ENCODE data around the gene CALCOCO1.
"Not testable (repeated sequence)": the region's sequence is repeated elsewhere in the genome, so short reads cannot be mapped to it uniquely, and the experiment has no call there.

CALCOCO1 gene

GRCh38 chr12:53733807-53734200 is 6.6 kb upstream of the CALCOCO1 start:
- no peak for DNase-seq (ENCODE audit: low read depth)

- no peak for DNase-seq (ENCODE audit: low read depth)
Measured at GRCh38 chr12:53733051-53733806, 6.0 kb upstream of the CALCOCO1 start.

- no peak for DNase-seq (ENCODE audit: low read depth)
Measured at GRCh38 chr12:53729644-53730043, 2.4 kb upstream of the CALCOCO1 start.

- no peak for DNase-seq (ENCODE audit: low read depth)
Measured at GRCh38 chr12:53728206-53728605, 954 bp upstream of the CALCOCO1 start.

GRCh38 chr12:53726946-53727309 is 324 bp downstream of the CALCOCO1 start:
- no peak for DNase-seq (ENCODE audit: low read depth)

DNA sequence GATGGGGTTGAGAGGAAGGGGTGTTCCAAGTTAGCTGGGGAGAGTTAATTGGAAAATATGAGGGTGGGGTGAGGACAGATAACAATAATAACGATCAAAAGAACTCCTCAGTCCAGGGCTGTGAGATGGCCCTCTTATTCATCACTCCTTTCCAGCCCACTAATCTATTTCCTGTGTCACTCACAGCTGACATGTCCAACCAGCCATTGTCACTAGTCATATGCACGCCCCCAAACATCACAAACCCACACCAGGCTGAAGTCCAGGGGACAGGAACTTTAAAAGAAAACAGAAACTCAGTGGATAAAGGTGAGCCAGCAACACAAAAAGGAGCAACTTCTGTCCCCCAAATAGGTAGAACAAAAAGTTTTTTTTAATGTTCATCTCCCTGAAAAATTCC is 911 bp downstream of the CALCOCO1 start:
- DNase-seq (ENCODE audit: low read depth), result no peak

GRCh38 chr12:53725824-53726223 is 1.4 kb downstream of the CALCOCO1 start:
- no peak for DNase-seq (ENCODE audit: low read depth)

- DNase-seq (ENCODE audit: low read depth), result no peak
Measured at GRCh38 chr12:53722450-53723041, 4.7 kb downstream of the CALCOCO1 start.

- no peak for DNase-seq (ENCODE audit: low read depth)
Measured at GRCh38 chr12:53720946-53721345, 6.3 kb downstream of the CALCOCO1 start.

GRCh38 chr12:53719649-53720048 is 7.6 kb downstream of the CALCOCO1 start:
- DNase-seq (ENCODE audit: low read depth), result no peak

DNA sequence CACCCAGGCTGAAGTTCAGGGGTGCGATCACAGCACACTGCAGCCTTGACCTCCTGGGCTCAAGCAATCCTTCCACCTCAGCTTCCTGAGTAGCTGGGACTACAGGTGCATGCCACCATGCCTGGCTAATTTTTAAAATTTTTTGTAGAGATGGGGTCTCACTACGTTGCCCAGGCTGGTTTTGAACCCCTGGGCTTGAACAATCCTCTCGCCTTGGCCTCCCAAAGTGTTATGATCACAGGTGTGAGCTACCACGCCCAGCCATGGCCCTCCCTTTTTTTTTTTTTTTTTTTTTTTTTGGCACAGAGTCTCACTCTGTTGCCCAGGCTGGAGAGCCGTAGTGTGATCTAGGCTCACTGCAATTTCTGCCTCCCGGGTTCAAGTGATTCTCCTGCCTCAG is 8.7 kb downstream of the CALCOCO1 start:
- not testable (repeated sequence) for DNase-seq (ENCODE audit: low read depth)

GRCh38 chr12:53717319-53717718 is 9.9 kb downstream of the CALCOCO1 start:
- no peak for DNase-seq (ENCODE audit: low read depth)

- no peak for DNase-seq (ENCODE audit: low read depth)
Measured at GRCh38 chr12:53714004-53714403, 13.2 kb downstream of the CALCOCO1 start.

DNA sequence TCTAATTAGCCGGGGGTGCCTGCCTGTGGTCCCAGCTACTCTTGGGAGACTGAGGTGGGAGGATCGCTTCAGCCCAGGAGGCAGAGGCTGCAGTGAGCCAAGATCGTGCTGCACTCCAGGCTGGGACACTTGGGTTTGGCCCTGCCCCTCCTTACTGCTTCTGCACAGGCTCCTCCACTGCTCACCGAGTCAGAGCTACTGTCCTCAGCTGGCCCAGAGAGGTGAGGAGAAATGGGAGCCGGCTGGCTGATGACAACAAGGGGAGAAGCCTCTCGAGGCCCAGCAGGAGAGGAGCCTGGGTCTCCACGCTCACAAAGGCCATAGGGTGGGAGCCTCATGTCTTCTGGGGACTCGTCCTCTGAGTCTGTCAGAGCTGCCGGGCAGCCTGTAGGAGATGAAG is 13.7 kb downstream of the CALCOCO1 start:
- no peak for DNase-seq (ENCODE audit: low read depth)

DNA sequence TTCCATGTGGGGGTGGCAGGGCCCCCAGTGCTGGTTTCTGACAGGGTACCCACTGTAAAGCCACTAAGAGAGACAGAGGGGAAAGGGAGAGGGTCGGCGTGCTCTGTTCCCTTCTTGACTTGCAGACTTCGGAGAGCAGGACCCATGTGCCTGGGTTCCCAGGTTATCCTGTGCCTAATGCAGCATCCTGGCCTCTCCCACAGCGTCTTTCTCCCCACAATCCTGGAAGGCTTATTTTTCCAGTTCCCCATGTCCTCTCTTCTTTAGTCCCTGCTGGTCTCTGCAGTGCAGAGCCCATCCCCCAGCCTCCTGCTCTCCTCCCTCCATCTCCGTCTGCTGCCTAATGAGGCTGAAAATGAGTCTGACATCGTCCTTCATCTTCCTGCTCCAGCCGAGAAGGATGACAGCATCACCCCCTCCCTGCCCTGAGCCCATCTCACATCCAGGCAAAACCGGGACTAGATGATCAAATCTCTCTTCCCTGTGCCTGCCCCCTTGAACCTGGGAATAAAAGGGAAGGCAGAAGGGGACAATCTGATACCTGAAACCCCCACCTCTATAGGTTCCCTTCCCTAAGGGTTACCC is 15.1 kb downstream of the CALCOCO1 start:
- DNase-seq (ENCODE audit: low read depth), result no peak

GRCh38 chr12:53710091-53710490 is 17.2 kb downstream of the CALCOCO1 start:
- no peak for DNase-seq (ENCODE audit: low read depth)

- no peak for DNase-seq (ENCODE audit: low read depth)
Measured at GRCh38 chr12:53709671-53710070, 17.6 kb downstream of the CALCOCO1 start.

- no peak for DNase-seq (ENCODE audit: low read depth)
Measured at GRCh38 chr12:53706080-53706479, 21.2 kb downstream of the CALCOCO1 start.

DNA sequence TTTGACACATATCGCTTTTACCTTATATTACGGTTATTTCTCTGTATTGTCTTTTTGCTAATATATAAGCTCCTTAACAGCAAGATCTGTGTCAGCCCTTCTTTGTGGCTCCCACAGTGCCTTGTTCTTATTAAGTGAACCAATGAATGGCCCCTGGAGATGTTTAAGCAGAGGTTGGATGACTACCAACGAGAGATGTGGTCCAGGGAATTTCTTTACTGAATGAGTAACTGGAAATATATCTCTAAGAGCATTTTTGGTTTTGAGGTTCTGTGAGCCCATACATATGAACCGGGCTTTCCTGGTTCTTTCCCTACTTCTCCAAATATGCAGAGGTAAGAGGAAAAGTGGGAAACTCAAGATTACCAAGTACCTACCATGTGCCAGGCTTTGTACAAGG is 23.5 kb downstream of the CALCOCO1 start:
- DNase-seq (ENCODE audit: low read depth), result no peak

GRCh38 chr12:53701518-53702264 is 25.6 kb downstream of the CALCOCO1 start:
- peak; percentile 60 for DNase-seq (ENCODE audit: low read depth)

- DNase-seq (ENCODE audit: low read depth), result no peak
Measured at GRCh38 chr12:53700567-53700966, 26.7 kb downstream of the CALCOCO1 start.

DNA sequence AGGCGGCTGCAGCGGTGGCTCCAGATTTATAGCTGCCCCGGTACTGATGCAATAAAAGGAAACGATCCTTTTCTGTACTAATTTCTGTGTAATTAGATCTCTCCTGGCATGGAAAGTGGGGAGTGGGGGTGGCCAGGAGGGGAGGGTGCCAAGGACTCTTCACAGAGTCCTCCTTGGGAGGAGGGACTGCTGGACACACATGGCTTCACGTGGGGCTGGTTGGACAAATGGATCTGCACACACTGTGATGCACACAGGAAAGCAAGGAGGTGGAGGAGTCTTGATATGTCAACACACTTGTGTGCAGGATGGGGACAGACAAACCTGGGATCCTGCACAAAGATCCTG is 27.6 kb downstream of the CALCOCO1 start:
- DNase-seq (ENCODE audit: low read depth), result no peak
